IMR-90 (cell line): ENCODE results near the gene CARTPT. TPM values are rescaled to one million over a fixed set of nuclear protein-coding genes. Genes with fewer than 3 reads are reported as not detected.

ENCODE experiments used
- ATAC-seq: fragments of 200-7000 bp; cut with Tn5 transposase; 2 replicates; pipeline ENCODE4 v1.9.1; 2020; ENCODE audit warnings: low read depth, mild to moderate bottlenecking, moderate library complexity
- BruUV-seq: library from RNA; stranded (reverse); fragments of 400-500 nt; replicated peaks from 2 replicates; lab custom pipeline; 2021; lab: Mats Ljungman, UMichigan
- CTCF ChIA-PET: fragments of 300-600 bp; formaldehyde crosslinking; extraction: SDS; loops from one replicate; lab custom pipeline; 2021; ENCODE audit warnings: antibody characterized with exemption; lab: Yijun Ruan, JAX
- POLR2A ChIA-PET: fragments of 300-600 bp; sonication (Branson Sonifier 250); formaldehyde crosslinking; loops from one replicate; lab custom pipeline; 2022; ENCODE audit warnings: antibody characterized with exemption; ENCODE audit not compliant: unreplicated experiment; lab: Charles Lee
- DNase-seq: peaks from one replicate; pipeline ENCODE4 v3.0.0; 2013
- H2AFZ ChIP-seq: replicated peaks from 2 replicates; pipeline ENCODE3; 2013; ENCODE audit warnings: low read length, mild to moderate bottlenecking; ENCODE audit not compliant: poor library complexity
- H2AK5ac ChIP-seq: 2 replicates; pipeline ENCODE4 v1.6.1; 2013; ENCODE audit warnings: low read depth, low read length, inconsistent platforms
- H2AK9ac ChIP-seq: replicated peaks from 2 replicates; pipeline ENCODE3; 2013; ENCODE audit warnings: mild to moderate bottlenecking, low read depth, low read length, moderate library complexity; ENCODE audit not compliant: poor library complexity
- H2BK120ac ChIP-seq: 2 replicates; pipeline ENCODE4 v1.6.1; 2013; ENCODE audit warnings: low read depth, low read length, inconsistent platforms
- H2BK15ac ChIP-seq: 3 replicates; pipeline ENCODE4 v1.6.1; 2013; ENCODE audit warnings: low read depth, low read length, inconsistent platforms
- H2BK20ac ChIP-seq: 2 replicates; pipeline ENCODE4 v1.6.1; 2013; ENCODE audit warnings: low read depth, mild to moderate bottlenecking, inconsistent platforms, low read length, moderate library complexity
- H2BK5ac ChIP-seq: 2 replicates; pipeline ENCODE4 v1.6.1; 2013; ENCODE audit warnings: mild to moderate bottlenecking, low read depth, low read length, inconsistent platforms; ENCODE audit not compliant: poor library complexity, severe bottlenecking
- H3K14ac ChIP-seq: replicated peaks from 2 replicates; pipeline ENCODE4 v1.6.1; 2013; ENCODE audit warnings: low read depth, low read length, inconsistent platforms
- H3K18ac ChIP-seq: 2 replicates; pipeline ENCODE4 v1.6.1; 2013; ENCODE audit warnings: low read depth, low read length, control low read depth
- H3K23ac ChIP-seq: 2 replicates; pipeline ENCODE4 v1.6.1; 2013; ENCODE audit warnings: low read depth, low read length, inconsistent platforms
- H3K27ac ChIP-seq: 2 replicates; pipeline ENCODE4 v1.5.1; 2013; ENCODE audit warnings: mild to moderate bottlenecking, control low read depth, low read length; ENCODE audit not compliant: insufficient read depth
- H3K27me3 ChIP-seq: 2 replicates; pipeline ENCODE4 v1.6.1; 2013; ENCODE audit warnings: low read length; ENCODE audit not compliant: control insufficient read depth, insufficient read depth
- H3K36me3 ChIP-seq: 2 replicates; pipeline ENCODE4 v1.6.1; 2013; ENCODE audit warnings: low read length, mixed read lengths; ENCODE audit not compliant: control insufficient read depth, insufficient read depth
- H3K4ac ChIP-seq: 2 replicates; pipeline ENCODE4 v1.6.1; 2013; ENCODE audit warnings: low read depth, low read length, inconsistent platforms
- H3K4me1 ChIP-seq: 2 replicates; pipeline ENCODE4 v1.6.1; 2013; ENCODE audit warnings: low read length, mixed read lengths; ENCODE audit not compliant: control insufficient read depth, insufficient read depth
- H3K4me2 ChIP-seq: 2 replicates; pipeline ENCODE4 v1.6.1; 2013; ENCODE audit warnings: low read depth, mild to moderate bottlenecking, control low read depth, low read length, moderate library complexity
- H3K4me3 ChIP-seq: 2 replicates; pipeline ENCODE4 v1.5.1; 2013; ENCODE audit warnings: low read depth, mild to moderate bottlenecking, control low read depth, low read length, moderate library complexity; ENCODE audit not compliant: insufficient read depth
- H3K56ac ChIP-seq: 2 replicates; pipeline ENCODE4 v1.6.1; 2013; ENCODE audit warnings: low read length, inconsistent platforms; ENCODE audit not compliant: insufficient read depth; ENCODE audit errors: extremely low read depth
- H3K79me1 ChIP-seq, 2 experiments: 2 replicates each; pipeline ENCODE4 v1.6.1; 2013; ENCODE audit warnings: low read length in 2 of 2, inconsistent platforms in 1 of 2, low read depth in 1 of 2
- H3K9ac ChIP-seq: 2 replicates; pipeline ENCODE4 v1.6.1; 2013; ENCODE audit warnings: low read depth, low read length, control low read depth
- H3K9me1 ChIP-seq: 2 replicates; pipeline ENCODE4 v1.6.1; 2013; ENCODE audit warnings: low read length, inconsistent platforms; ENCODE audit not compliant: insufficient read depth
- H3K9me3 ChIP-seq: 2 replicates; pipeline ENCODE4 v1.6.1; 2013; ENCODE audit warnings: low read length; ENCODE audit not compliant: control insufficient read depth, insufficient read depth
- H4K20me1 ChIP-seq: 2 replicates; pipeline ENCODE4 v1.6.1; 2013; ENCODE audit warnings: low read length, inconsistent platforms; ENCODE audit not compliant: insufficient read depth
- H4K5ac ChIP-seq: 2 replicates; pipeline ENCODE4 v1.6.1; 2013; ENCODE audit warnings: mild to moderate bottlenecking, low read depth, low read length, control low read depth
- H4K8ac ChIP-seq, 2 experiments: 2 replicates each; pipeline ENCODE4 v1.6.1; 2013; ENCODE audit warnings: low read depth in 2 of 2, low read length in 2 of 2, control low read depth in 1 of 2, inconsistent platforms in 1 of 2
- H4K91ac ChIP-seq: 2 replicates; pipeline ENCODE4 v1.6.1; 2013; ENCODE audit warnings: low read depth, low read length, inconsistent platforms; ENCODE audit not compliant: insufficient read depth
- BHLHE40 ChIP-seq: fragments of 150-350 bp; IDR thresholded peaks from 2 replicates; pipeline ENCODE4 v1.6.1; 2016; ENCODE audit warnings: mild to moderate bottlenecking, low read depth, low read length
- CEBPB ChIP-seq: IDR thresholded peaks from 2 replicates; pipeline ENCODE4 v1.6.1; 2012; ENCODE audit warnings: low read depth, low read length, improper control_type of control experiment
- FOS ChIP-seq: fragments of 150-350 bp; IDR thresholded peaks from 2 replicates; pipeline ENCODE4 v1.6.1; 2016; ENCODE audit warnings: low read depth, low read length
- MXI1 ChIP-seq: IDR thresholded peaks from 2 replicates; pipeline ENCODE4 v1.6.1; 2012; ENCODE audit warnings: low read depth, mild to moderate bottlenecking, low read length, moderate library complexity, borderline replicate concordance
- NFE2L2 ChIP-seq: fragments of 150-350 bp; IDR thresholded peaks from 2 replicates; pipeline ENCODE4 v1.6.1; 2016; ENCODE audit warnings: low read depth, mild to moderate bottlenecking, low read length
- SMC3 ChIP-seq: fragments of 150-350 bp; IDR thresholded peaks from 2 replicates; pipeline ENCODE4 v1.6.1; 2016; ENCODE audit warnings: low read depth, mild to moderate bottlenecking, antibody characterized with exemption, low read length, moderate library complexity
- WGBS, 2 experiments: methylation state at CpG; one replicate each; pipeline versions ENCODE4 v1.1.5 to v1.1.7; 2013; ENCODE audit warnings: missing lambda C conversion rate in 2 of 2; ENCODE audit not compliant: insufficient read length in 1 of 2; ENCODE audit errors: extremely low coverage in 2 of 2; 5-methylcytosine and 5-hydroxymethylcytosine counted together
- dilution Hi-C: fragments of 300-500 bp; cut with HindIII; formaldehyde crosslinking; loops from one replicate; pipeline ENCODE4 v1.14.3; 2018; ENCODE audit warnings: low sequenced_read_pairs; ENCODE audit not compliant: unreplicated experiment
- in situ Hi-C: fragments of 300-500 bp; cut with MboI; formaldehyde crosslinking; loops from 3 replicates; pipeline ENCODE4 v1.14.3; 2019; ENCODE audit warnings: low sequenced_read_pairs, inconsistent platforms, mixed read lengths
- intact Hi-C: fragments of 100-400 bp; cut with micrococcal nuclease; formaldehyde crosslinking; loops from 2 replicates; pipeline ENCODE4 v1.10.0; 2022
- polyA plus RNA-seq, 3 experiments: library from polyadenylated mRNA; depleted of rRNA; stranded (reverse); fragments of >200 nt; gene quantifications; 2 replicates each; pipeline ENCODE4 v1.2.3, GENCODE V29; 2012; ENCODE audit warnings: low replicate concordance in 1 of 3
- total RNA-seq: library from RNA; depleted of rRNA; stranded (reverse); fragments of >200 nt; gene quantifications from 2 replicates; pipeline ENCODE4 v1.2.3, GENCODE V29; 2012

CARTPT gene
- total and polyA plus RNA-seq, 2 of the 4 experiments (the other 2 are of a cell fraction) = not detected

GRCh38 chr5:71680510-71680909 lies 38.6 kb upstream of the CARTPT start:
- Histone ChIP-seq H3K23ac (no peak overlapping the region), H3K18ac (no peak overlapping the region), H3K56ac (no peak overlapping the region), H4K91ac (no peak overlapping the region), H4K8ac (no peak overlapping the region), H2BK15ac (no peak overlapping the region), H3K27ac (no peak overlapping the region), H3K4me1 (no peaks in the 10 kb centered on the region), H3K36me3 (no peaks in the 10 kb centered on the region), H3K9me1 (no peaks in the 10 kb centered on the region), H4K20me1 (no peaks in the 10 kb centered on the region), H3K4me3 (no peak overlapping the region), H2BK120ac (no peak overlapping the region), H3K4me2 (no peak overlapping the region), H2AK9ac (no peak overlapping the region), H3K4ac (no peak overlapping the region), H4K5ac (no peak overlapping the region), H2BK20ac (no peak overlapping the region), H2BK5ac (no peak overlapping the region), H3K9ac (no peak overlapping the region), H3K27me3 (peaks cover 18% of the 10 kb centered on the region), H2AK5ac (no peak overlapping the region), H3K14ac (no peak overlapping the region), H3K79me1 (no peaks in the 10 kb centered on the region), H3K9me3 (no peaks in the 10 kb centered on the region), H2AFZ (no peak overlapping the region)
- BruUV-seq = no TSS peak
- no CpG with 5 or more reads among the region's 2 CpGs for WGBS, 2 experiments
- no peak for TF ChIP-seq MXI1
- no peak for TF ChIP-seq BHLHE40
- no peak for TF ChIP-seq CEBPB
- no peak for TF ChIP-seq NFE2L2
- no peak for TF ChIP-seq FOS
- TF ChIP-seq SMC3 = no peak
- dilution Hi-C loops = no loop called here
- in situ Hi-C loops = no loop called here
- no peak for DNase-seq
- ChIA-PET CTCF (no interaction called here), POLR2A (no interaction called here)
- ATAC-seq = no peak
- intact Hi-C loops = no loop called here
